LNCaP clone FGC (cell line): Measurements from ENCODE around the gene KIF21B.

ENCODE experiments used
- DNase-seq: peaks from one replicate; pipeline ENCODE4 v3.0.0-alpha.2; 2011; ENCODE audit warnings: low read depth
- H3K4me3 ChIP-seq: 2 replicates; pipeline ENCODE4 v1.5.1; 2011; ENCODE audit warnings: mild to moderate bottlenecking, low read depth, low read length, control low read depth
- CTCF ChIP-seq: IDR thresholded peaks from 2 replicates; pipeline ENCODE4 v1.5.1; 2012; ENCODE audit warnings: mild to moderate bottlenecking; ENCODE audit not compliant: control insufficient read depth, insufficient read depth; ENCODE audit errors: extremely low read depth

Gene KIF21B

GRCh38 chr1:201059871-201060555, 36.5 kb upstream of the KIF21B start:
- no peak for TF ChIP-seq CTCF
- DNase-seq, result peak; percentile 34
- H3K4me3 ChIP-seq, result no peak overlapping the region

DNA sequence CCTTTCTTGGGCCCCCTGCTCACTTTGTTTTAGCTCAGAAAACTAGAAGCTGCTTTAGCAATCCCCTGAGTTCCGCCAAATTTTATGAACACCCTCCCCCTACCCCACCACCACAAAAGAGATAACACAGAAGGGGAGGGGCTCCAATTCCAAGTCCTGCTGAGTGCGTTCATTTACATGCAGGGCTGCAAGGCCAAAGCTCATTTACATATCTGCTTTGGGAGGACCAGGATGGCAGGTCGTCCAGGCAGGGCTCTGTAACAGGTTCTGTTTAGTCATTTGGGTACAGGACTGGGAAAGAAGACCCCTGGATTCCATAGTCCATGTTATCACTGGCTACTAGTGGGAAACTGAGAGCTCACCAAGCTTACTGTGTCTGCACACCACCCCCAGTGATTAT, 35.9 kb upstream of the KIF21B start:
- no peak for DNase-seq
- no peak for TF ChIP-seq CTCF
- H3K4me3 ChIP-seq, result no peak overlapping the region

GRCh38 chr1:201054091-201054543, 30.6 kb upstream of the KIF21B start:
- H3K4me3 ChIP-seq, result no peak overlapping the region
- DNase-seq, result no peak
- TF ChIP-seq CTCF, result no peak

- no peak overlapping the region for H3K4me3 ChIP-seq
- no peak for DNase-seq
- TF ChIP-seq CTCF, result no peak
Observed at GRCh38 chr1:201053155-201053860, 29.8 kb upstream of the KIF21B start.

DNA sequence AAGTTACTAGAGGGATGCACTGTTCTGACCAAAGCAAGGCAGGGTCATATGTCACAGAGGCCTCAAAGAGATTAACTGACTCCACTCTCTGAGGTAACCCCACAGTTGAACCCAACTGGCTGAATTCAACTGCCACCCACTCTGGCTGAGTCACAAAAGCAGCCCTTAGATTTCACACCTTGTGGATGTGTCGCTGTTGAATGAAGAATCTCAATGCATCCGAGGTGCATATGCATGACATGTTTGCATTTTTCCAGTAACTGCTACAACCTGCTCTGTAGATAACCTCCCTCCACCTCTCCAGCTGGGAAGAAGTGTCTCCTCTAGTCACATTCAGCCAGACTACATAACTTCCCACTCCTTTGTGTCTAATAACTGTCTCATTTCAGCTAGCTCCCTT, 27.9 kb upstream of the KIF21B start:
- H3K4me3 ChIP-seq, result no peak overlapping the region
- DNase-seq, result no peak
- TF ChIP-seq CTCF, result no peak

DNA sequence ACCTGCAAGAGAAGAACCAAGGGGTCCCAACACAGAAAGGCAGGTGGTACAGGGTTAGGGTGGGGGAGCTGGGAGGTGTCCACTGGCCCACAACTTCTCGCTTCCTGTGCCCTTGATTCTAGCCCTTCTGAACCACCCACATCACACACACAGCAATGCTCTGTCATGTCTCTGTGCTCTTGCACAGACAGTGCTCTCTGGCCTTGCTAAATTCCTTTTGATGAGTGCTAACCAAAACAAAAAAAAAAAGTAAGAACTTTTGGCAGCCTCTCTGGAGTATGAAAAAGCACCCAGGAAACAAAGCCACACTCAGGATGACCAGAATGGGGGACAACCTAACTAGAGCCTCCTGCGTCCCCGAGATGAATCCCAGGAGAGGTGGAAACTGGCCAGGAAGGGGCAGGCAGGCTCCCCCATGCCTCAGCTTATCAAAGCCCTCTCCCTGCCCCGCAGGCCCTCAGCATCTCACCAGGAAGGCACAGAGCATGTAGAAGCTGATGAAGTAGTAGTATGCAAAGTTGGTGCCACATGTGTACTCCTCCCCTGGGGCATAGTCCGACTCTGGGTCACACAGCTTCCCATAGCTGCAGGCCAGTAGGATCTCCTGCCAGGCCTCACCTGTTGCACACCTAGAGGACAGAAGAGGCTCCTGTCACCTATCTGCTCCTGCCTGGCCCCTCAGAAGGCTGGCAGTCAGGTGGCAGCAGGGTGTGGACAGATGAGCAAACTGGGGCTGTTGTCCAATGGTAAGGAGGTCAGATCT, 27.2 kb upstream of the KIF21B start:
- no peak for DNase-seq
- no peak for TF ChIP-seq CTCF
- H3K4me3 ChIP-seq, result no peak overlapping the region
